Measurements from ENCODE around the gene PHYHIPL. TPM values are rescaled to one million over a fixed set of nuclear protein-coding genes. Genes with fewer than 3 reads are reported as not detected.

Gene PHYHIPL
- total RNA-seq, 6 experiments from 2014 or later: not detected

DNA sequence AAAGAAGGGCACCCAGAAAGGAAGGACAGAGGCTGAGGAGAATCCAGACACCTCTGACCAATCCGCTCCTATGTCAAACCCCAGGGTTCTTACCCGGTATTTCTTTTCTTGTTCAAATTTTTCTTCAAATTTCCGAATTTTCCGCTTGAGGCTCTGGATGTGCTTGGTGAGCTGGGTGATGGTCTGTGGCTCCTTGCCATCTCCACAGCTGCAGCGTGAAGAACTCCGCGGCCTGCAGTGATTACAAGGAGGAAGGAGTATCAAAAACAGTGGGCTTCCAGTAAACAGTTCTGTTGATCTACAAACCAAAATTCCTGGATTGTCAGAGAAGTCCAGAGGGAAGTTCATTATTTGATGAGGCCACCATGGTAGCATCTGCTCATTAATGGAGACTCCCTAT, 92.0 kb downstream of the PHYHIPL start:
- H3K27me3 Mint-ChIP-seq (ENCODE audit: insufficient read depth): no peaks in the 10 kb centered on the region; the same call in 1 of the 2 replicates
- no peaks in the 10 kb centered on the region for H3K4me1 Mint-ChIP-seq (ENCODE audit: low read depth)
- no peak overlapping the region for H3K27ac Mint-ChIP-seq

DNA sequence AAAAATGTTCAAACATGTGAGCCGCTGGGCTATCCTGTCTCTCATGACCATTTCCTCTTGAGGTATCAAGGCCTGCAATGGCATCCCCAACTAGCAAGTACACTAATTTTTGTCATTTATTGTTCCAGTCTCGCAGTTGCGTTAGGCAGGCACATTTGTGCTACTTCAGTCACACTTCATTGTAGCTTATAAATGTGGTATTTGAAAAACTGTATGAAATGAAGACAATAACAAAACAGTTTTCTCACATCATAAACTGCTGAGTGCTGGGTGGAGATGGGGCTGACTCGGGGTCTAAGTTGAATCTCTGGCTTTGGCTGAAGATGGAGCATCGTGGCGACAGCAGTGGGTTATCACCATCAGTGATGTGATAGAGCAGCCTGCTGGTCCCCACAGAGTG, 93.2 kb downstream of the PHYHIPL start:
- TF ChIP-seq, protein P1, sequence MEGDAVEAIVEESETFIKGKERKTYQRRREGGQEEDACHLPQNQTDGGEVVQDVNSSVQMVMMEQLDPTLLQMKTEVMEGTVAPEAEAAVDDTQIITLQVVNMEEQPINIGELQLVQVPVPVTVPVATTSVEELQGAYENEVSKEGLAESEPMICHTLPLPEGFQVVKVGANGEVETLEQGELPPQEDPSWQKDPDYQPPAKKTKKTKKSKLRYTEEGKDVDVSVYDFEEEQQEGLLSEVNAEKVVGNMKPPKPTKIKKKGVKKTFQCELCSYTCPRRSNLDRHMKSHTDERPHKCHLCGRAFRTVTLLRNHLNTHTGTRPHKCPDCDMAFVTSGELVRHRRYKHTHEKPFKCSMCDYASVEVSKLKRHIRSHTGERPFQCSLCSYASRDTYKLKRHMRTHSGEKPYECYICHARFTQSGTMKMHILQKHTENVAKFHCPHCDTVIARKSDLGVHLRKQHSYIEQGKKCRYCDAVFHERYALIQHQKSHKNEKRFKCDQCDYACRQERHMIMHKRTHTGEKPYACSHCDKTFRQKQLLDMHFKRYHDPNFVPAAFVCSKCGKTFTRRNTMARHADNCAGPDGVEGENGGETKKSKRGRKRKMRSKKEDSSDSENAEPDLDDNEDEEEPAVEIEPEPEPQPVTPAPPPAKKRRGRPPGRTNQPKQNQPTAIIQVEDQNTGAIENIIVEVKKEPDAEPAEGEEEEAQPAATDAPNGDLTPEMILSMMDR (IDR thresholded peaks at IDR 0.05): no peak

More for the DNA sequence above, 92.0 kb downstream of the PHYHIPL start:
- TF ChIP-seq, protein P1 (IDR thresholded peaks at IDR 0.05): no peak
- no peak for DNase-seq
- H3K9me3 Mint-ChIP-seq: peaks cover 8% of the 10 kb centered on the region
- no peak overlapping the region for H3K4me3 Mint-ChIP-seq
- no peaks in the 10 kb centered on the region for H3K36me3 Mint-ChIP-seq (ENCODE audit: low read depth)

DNA sequence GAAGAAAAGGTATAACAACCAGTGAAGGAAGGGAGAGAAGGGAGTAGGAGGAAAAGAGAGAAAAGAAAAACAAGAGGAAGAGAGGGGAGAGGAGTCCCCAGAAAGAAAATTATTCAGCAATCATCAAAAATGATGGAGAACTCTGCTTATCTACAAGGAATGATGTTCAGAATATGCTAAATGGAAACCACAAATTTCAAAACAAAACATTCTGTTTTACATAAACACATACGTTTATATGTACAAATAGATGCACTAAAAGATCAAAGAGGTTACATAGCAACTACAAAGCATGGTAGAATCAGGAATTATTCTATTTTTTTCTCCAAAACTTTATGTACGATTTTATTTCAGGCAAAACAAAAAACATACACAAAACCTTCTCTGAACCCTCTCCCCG, 94.0 kb downstream of the PHYHIPL start:
- Mint-ChIP-seq H3K36me3 (ENCODE audit: low read depth) (no peaks in the 10 kb centered on the region), H3K9me3 (peaks cover 14% of the 10 kb centered on the region), H3K27me3 (ENCODE audit: insufficient read depth) (no peaks in the 10 kb centered on the region; the same call in 1 of the 2 replicates), H3K4me3 (no peak overlapping the region), H3K27ac (no peak overlapping the region), H3K4me1 (ENCODE audit: low read depth) (no peaks in the 10 kb centered on the region)
- TF ChIP-seq, protein P1 (IDR thresholded peaks at IDR 0.05): no peak
- no peak for DNase-seq

More for the DNA sequence above, 93.2 kb downstream of the PHYHIPL start:
- Mint-ChIP-seq H3K4me3 (no peak overlapping the region), H3K27me3 (ENCODE audit: insufficient read depth) (no peaks in the 10 kb centered on the region; the same call in 1 of the 2 replicates), H3K9me3 (peaks cover 14% of the 10 kb centered on the region), H3K36me3 (ENCODE audit: low read depth) (no peaks in the 10 kb centered on the region), H3K4me1 (ENCODE audit: low read depth) (no peaks in the 10 kb centered on the region), H3K27ac (no peak overlapping the region)
- no peak for DNase-seq

DNA sequence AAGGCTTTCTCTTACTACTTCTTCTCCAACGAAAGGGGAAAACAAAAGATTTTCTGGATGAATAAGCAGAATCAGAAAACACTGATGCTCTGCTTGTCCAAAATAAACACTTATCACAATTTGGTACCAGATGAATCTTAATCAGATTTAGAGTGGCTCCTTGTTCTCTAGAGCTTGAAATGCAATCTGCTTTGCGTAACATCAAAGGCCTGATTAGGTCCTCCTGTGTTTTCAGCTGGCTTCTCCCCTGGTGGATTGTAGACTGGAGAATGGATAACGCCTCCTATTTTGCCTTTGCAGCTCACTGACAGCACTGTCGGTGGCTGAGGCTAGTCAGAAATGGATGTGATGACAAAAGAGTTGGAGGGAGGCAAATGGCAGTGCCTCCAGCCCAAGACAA, 94.7 kb downstream of the PHYHIPL start:
- DNase-seq: no peak
- Mint-ChIP-seq H3K36me3 (ENCODE audit: low read depth) (no peaks in the 10 kb centered on the region), H3K9me3 (peaks cover 14% of the 10 kb centered on the region), H3K4me3 (no peak overlapping the region), H3K4me1 (ENCODE audit: low read depth) (no peaks in the 10 kb centered on the region), H3K27me3 (ENCODE audit: insufficient read depth) (no peaks in the 10 kb centered on the region; the same call in 1 of the 2 replicates), H3K27ac (no peak overlapping the region)
- TF ChIP-seq, protein P1 (IDR thresholded peaks at IDR 0.05): no peak

DNA sequence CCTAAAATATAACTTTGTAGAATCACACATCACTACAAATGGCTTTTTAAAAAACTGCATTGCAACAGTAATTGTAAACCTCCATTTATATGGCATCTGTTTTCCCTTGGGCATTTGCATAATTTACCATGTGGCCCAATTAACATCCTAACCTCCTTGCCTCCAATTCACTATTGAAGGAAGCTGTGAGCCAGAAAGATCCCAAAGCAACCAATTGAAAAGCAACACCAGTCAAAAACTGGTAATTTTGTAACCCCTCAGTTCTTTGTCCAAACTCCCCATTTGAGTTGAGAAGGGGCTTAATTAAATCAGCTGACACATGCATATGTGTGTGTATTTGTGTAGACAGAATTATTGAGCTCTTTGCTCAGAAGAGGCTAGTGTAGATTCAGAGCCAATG, 95.6 kb downstream of the PHYHIPL start:
- no peaks in the 10 kb centered on the region for H3K4me1 Mint-ChIP-seq (ENCODE audit: low read depth)
- peaks cover 14% of the 10 kb centered on the region for H3K9me3 Mint-ChIP-seq
- no peak overlapping the region for H3K4me3 Mint-ChIP-seq
- no peak overlapping the region for H3K27ac Mint-ChIP-seq
- H3K36me3 Mint-ChIP-seq (ENCODE audit: low read depth): no peaks in the 10 kb centered on the region
- DNase-seq: no peak
- H3K27me3 Mint-ChIP-seq (ENCODE audit: insufficient read depth): no peaks in the 10 kb centered on the region; the same call in 1 of the 2 replicates
- TF ChIP-seq, protein P1 (IDR thresholded peaks at IDR 0.05): no peak

DNA sequence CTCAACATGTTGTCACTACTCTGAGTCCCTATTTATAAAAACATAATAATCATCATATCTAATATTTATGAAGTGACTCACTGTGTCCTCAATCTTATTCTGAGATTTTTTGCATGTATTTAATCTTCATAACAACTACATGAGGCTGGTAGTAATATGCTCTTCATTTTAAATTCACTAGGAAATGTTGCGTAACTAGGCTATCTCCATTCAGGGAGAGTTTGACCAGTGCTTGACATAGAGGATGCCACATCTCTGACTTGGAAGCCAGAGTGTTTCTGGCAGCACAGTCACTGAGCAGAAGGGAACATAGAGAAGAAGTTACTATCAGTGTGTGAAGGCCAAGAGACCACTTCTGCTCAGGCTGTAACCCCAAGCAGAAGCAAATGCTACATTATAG, 97.0 kb downstream of the PHYHIPL start:
- no peaks in the 10 kb centered on the region for H3K36me3 Mint-ChIP-seq (ENCODE audit: low read depth)
- no peak for DNase-seq
- TF ChIP-seq, protein P1 (IDR thresholded peaks at IDR 0.05): no peak
- peaks cover 14% of the 10 kb centered on the region for H3K9me3 Mint-ChIP-seq
- H3K4me3 Mint-ChIP-seq: no peak overlapping the region
- H3K4me1 Mint-ChIP-seq (ENCODE audit: low read depth): no peaks in the 10 kb centered on the region
- no peak overlapping the region for H3K27ac Mint-ChIP-seq
- no peaks in the 10 kb centered on the region; the same call in 1 of the 2 replicates for H3K27me3 Mint-ChIP-seq (ENCODE audit: insufficient read depth)
